ENCODE results near the gene SLC27A5.
A peak's percentile ranks its signal among the peaks of the same experiment; 100 is the strongest.

SLC27A5 gene

GRCh38 chr19:58479303-58479702, 32.5 kb downstream of the SLC27A5 start:
- Histone ChIP-seq H3K4me1 (ENCODE audit: insufficient read depth, low read length) (peaks cover 31% of the 10 kb centered on the region), H3K36me3 (ENCODE audit: insufficient read depth, low read length) (peaks cover 24% of the 10 kb centered on the region)
- ATAC-seq (ENCODE audit: insufficient read depth, low read depth) = no peak

GRCh38 chr19:58477871-58478270, 33.9 kb downstream of the SLC27A5 start:
- H3K4me2 ChIP-seq (ENCODE audit: insufficient read depth, low read length) = peak overlapping the region; percentile 96
- H3K9me3 ChIP-seq (ENCODE audit: insufficient read depth, low read length, severe bottlenecking) = no peaks in the 10 kb centered on the region
- H3K4me3 ChIP-seq (ENCODE audit: low read depth in 1 of 2, low read length in 2 of 2) = no peak overlapping the region
- 0 out of 2 replicates have a peak, but pooled peaks cover 4% of the 10 kb centered on the region for H4K20me1 ChIP-seq (ENCODE audit: insufficient read depth, low read length)
- H3K27me3 ChIP-seq (ENCODE audit: insufficient read depth, low read length, poor library complexity) = no peaks in the 10 kb centered on the region
- TF ChIP-seq, protein P1, sequence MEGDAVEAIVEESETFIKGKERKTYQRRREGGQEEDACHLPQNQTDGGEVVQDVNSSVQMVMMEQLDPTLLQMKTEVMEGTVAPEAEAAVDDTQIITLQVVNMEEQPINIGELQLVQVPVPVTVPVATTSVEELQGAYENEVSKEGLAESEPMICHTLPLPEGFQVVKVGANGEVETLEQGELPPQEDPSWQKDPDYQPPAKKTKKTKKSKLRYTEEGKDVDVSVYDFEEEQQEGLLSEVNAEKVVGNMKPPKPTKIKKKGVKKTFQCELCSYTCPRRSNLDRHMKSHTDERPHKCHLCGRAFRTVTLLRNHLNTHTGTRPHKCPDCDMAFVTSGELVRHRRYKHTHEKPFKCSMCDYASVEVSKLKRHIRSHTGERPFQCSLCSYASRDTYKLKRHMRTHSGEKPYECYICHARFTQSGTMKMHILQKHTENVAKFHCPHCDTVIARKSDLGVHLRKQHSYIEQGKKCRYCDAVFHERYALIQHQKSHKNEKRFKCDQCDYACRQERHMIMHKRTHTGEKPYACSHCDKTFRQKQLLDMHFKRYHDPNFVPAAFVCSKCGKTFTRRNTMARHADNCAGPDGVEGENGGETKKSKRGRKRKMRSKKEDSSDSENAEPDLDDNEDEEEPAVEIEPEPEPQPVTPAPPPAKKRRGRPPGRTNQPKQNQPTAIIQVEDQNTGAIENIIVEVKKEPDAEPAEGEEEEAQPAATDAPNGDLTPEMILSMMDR (IDR thresholded peaks at IDR 0.05; ENCODE audit: borderline replicate concordance, extremely low read depth, low read length, poor library complexity, severe bottlenecking) = no peak
- TF ChIP-seq EZH2 (IDR thresholded peaks at IDR 0.05; ENCODE audit: borderline replicate concordance, low read depth, low read length, severe bottlenecking) = no peak
- 0 out of 2 replicates have a peak, but pooled peaks cover 8% of the 10 kb centered on the region for H3K79me2 ChIP-seq (ENCODE audit: insufficient read depth, low read length)
- 0 out of 2 replicates have a peak overlapping the region, but pooled peaks have one; percentile 92 for H3K27ac ChIP-seq (ENCODE audit: low read length)
- no peak overlapping the region for H2AFZ ChIP-seq (ENCODE audit: low read depth, low read length)
- no peak for ATAC-seq (ENCODE audit: insufficient read depth, low read depth)
- H3K4me1 ChIP-seq (ENCODE audit: insufficient read depth, low read length) = peaks cover 38% of the 10 kb centered on the region
- no peak for DNase-seq
- peaks cover 35% of the 10 kb centered on the region for H3K36me3 ChIP-seq (ENCODE audit: insufficient read depth, low read length)
- H3K9ac ChIP-seq (ENCODE audit: low read depth, low read length) = peak overlapping the region; percentile 94; the same call in 1 of the 2 replicates

More at GRCh38 chr19:58479303-58479702, 32.5 kb downstream of the SLC27A5 start:
- DNase-seq = no peak
- no peaks in the 10 kb centered on the region for H3K9me3 ChIP-seq (ENCODE audit: insufficient read depth, low read length, severe bottlenecking)
- H3K27me3 ChIP-seq (ENCODE audit: insufficient read depth, low read length, poor library complexity) = no peaks in the 10 kb centered on the region
- H3K4me3 ChIP-seq (ENCODE audit: low read depth in 1 of 2, low read length in 2 of 2) = no peak overlapping the region
- H3K9ac ChIP-seq (ENCODE audit: low read depth, low read length) = no peak overlapping the region
- 0 out of 2 replicates have a peak, but pooled peaks cover 8% of the 10 kb centered on the region for H3K79me2 ChIP-seq (ENCODE audit: insufficient read depth, low read length)
- H4K20me1 ChIP-seq (ENCODE audit: insufficient read depth, low read length) = no peaks in the 10 kb centered on the region
- H3K4me2 ChIP-seq (ENCODE audit: insufficient read depth, low read length) = no peak overlapping the region
- H2AFZ ChIP-seq (ENCODE audit: low read depth, low read length) = no peak overlapping the region
- TF ChIP-seq EZH2 (IDR thresholded peaks at IDR 0.05; ENCODE audit: borderline replicate concordance, low read depth, low read length, severe bottlenecking) = no peak
- H3K27ac ChIP-seq (ENCODE audit: low read length) = no peak overlapping the region

DNA sequence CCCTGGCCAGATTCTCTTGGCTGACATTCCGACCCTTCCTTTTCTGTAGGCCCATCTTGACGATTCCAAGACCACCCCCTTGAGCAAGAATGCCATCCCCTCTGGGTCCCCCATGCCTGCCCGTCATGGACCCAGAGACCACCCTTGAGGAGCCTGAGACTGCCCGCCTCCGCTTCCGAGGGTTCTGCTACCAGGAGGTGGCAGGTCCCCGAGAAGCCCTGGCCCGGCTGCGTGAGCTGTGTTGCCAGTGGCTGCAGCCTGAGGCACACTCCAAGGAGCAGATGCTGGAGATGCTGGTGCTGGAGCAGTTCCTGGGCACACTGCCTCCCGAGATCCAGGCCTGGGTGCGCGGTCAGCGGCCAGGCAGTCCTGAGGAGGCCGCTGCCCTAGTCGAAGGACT, 34.7 kb downstream of the SLC27A5 start:
- no peaks in the 10 kb centered on the region for H3K27me3 ChIP-seq (ENCODE audit: insufficient read depth, low read length, poor library complexity)
- H3K79me2 ChIP-seq (ENCODE audit: insufficient read depth, low read length) = 0 out of 2 replicates have a peak, but pooled peaks cover 8% of the 10 kb centered on the region
- H2AFZ ChIP-seq (ENCODE audit: low read depth, low read length) = no peak overlapping the region
- H3K36me3 ChIP-seq (ENCODE audit: insufficient read depth, low read length) = peaks cover 42% of the 10 kb centered on the region
- peak overlapping the region; percentile 94 for H3K9ac ChIP-seq (ENCODE audit: low read depth, low read length)
- H3K4me1 ChIP-seq (ENCODE audit: insufficient read depth, low read length) = peaks cover 38% of the 10 kb centered on the region
- no peaks in the 10 kb centered on the region for H3K9me3 ChIP-seq (ENCODE audit: insufficient read depth, low read length, severe bottlenecking)
- peak overlapping the region in 1 of 2 experiments; percentile 88; a peak in 3 of 4 replicates for H3K4me3 ChIP-seq (ENCODE audit: low read depth in 1 of 2, low read length in 2 of 2)
- DNase-seq (no peak), ATAC-seq (ENCODE audit: insufficient read depth, low read depth) (no peak)
- peak overlapping the region; percentile 92 for H3K27ac ChIP-seq (ENCODE audit: low read length)
- TF ChIP-seq, protein P1 (IDR thresholded peaks at IDR 0.05; ENCODE audit: borderline replicate concordance, extremely low read depth, low read length, poor library complexity, severe bottlenecking) = no peak
- no peak for TF ChIP-seq EZH2 (IDR thresholded peaks at IDR 0.05; ENCODE audit: borderline replicate concordance, low read depth, low read length, severe bottlenecking)
- H3K4me2 ChIP-seq (ENCODE audit: insufficient read depth, low read length) = peak overlapping the region; percentile 96
- peaks cover 6% of the 10 kb centered on the region; the same call in 1 of the 2 replicates for H4K20me1 ChIP-seq (ENCODE audit: insufficient read depth, low read length)

DNA sequence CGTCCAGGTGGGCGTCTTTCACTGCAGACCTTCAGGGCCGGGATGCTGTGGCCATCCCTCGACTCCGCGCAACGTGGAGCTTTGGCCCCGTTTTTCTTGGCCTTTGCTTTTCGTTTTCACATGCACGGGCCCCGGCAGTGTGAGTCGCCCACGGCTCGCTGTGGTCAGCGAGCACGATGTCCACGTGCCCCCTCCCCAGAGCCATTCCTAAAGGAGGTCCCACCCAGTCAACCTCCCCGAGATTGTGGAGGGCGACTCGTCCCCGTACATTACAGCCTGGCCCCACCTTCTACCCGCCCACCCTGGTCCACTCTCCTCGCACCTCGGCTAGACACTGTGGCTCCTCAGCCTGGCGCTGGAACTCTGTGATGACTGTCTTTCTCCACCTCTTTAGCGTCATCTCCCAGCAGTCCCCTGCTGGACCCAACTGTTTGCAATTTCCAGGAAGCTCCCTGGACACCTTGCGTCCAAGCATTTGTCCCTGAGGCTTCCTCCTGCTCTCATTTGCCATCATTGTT, 35.2 kb downstream of the SLC27A5 start:
- H3K4me2 ChIP-seq (ENCODE audit: insufficient read depth, low read length) = peak overlapping the region; percentile 96
- peaks cover 38% of the 10 kb centered on the region for H3K4me1 ChIP-seq (ENCODE audit: insufficient read depth, low read length)
- no peak for ATAC-seq (ENCODE audit: insufficient read depth, low read depth)
- H4K20me1 ChIP-seq (ENCODE audit: insufficient read depth, low read length) = peaks cover 8% of the 10 kb centered on the region; the same call in 1 of the 2 replicates
- H3K27me3 ChIP-seq (ENCODE audit: insufficient read depth, low read length, poor library complexity) = no peaks in the 10 kb centered on the region
- peaks cover 48% of the 10 kb centered on the region for H3K36me3 ChIP-seq (ENCODE audit: insufficient read depth, low read length)
- H3K27ac ChIP-seq (ENCODE audit: low read length) = peak overlapping the region; percentile 92
- peak overlapping the region; percentile 65 to 88 for H3K4me3 ChIP-seq (ENCODE audit: low read depth in 1 of 2, low read length in 2 of 2)
- peak overlapping the region; percentile 95 for H2AFZ ChIP-seq (ENCODE audit: low read depth, low read length)
- TF ChIP-seq EZH2 (IDR thresholded peaks at IDR 0.05; ENCODE audit: borderline replicate concordance, low read depth, low read length, severe bottlenecking) = no peak
- TF ChIP-seq, protein P1 (IDR thresholded peaks at IDR 0.05; ENCODE audit: borderline replicate concordance, extremely low read depth, low read length, poor library complexity, severe bottlenecking) = no peak
- peak overlapping the region; percentile 94 for H3K9ac ChIP-seq (ENCODE audit: low read depth, low read length)
- DNase-seq = peak; percentile 33
- no peaks in the 10 kb centered on the region for H3K9me3 ChIP-seq (ENCODE audit: insufficient read depth, low read length, severe bottlenecking)
- 0 out of 2 replicates have a peak, but pooled peaks cover 8% of the 10 kb centered on the region for H3K79me2 ChIP-seq (ENCODE audit: insufficient read depth, low read length)

Data from DND-41 (cell line).